CMK (cell line): Measurements from ENCODE around the gene GOLGA6L10.
"Not testable (repeated sequence)": the region's sequence is repeated elsewhere in the genome, so short reads cannot be mapped to it uniquely, and the experiment has no call there.

Experiments used
- DNase-seq: peaks from one replicate; pipeline ENCODE4 v3.0.0-alpha.2; 2010; ENCODE audit warnings: low read depth

Gene GOLGA6L10, protein sequence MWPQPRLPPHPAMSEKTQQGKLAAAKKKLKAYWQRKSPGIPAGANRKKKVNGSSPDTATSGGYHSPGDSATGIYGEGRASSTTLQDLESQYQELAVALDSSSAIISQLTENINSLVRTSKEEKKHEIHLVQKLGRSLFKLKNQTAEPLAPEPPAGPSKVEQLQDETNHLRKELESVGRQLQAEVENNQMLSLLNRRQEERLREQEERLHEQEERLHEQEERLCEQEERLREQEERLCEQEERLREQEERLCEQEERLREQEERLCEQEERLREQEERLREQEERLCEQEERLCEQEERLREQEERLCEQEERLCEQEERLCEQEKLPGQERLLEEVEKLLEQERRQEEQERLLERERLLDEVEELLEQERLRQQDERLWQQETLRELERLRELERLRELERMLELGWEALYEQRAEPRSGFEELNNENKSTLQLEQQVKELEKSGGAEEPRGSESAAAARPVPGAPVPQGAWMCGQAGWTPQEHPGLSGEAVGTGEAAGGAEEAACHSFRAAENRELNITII

DNA sequence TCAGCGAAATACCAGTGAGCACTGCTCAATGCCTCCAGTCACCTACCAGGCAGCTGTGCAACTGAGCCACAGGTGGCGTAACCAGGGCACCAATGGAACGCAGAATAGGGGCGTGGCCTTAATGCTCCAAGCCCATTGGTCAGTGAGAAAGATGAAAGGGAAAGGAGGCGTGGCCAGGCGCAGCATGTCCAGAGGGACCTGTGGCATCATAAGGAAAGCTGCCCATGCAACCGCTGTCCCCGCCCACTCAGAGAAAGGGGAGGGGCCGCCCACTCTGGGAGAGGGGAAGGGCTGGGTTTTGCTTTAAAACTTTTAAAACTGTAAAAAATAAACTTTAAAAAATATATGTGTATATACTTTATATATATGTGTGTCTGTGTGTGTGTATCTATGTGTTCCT, at the start of gene GOLGA6L10:
Gene GOLGA6L10 (minus strand): TSS at position 101 of the 400 bp plus-strand sequence. CDS start 100 bp downstream, at position 1.
- not testable (repeated sequence) for DNase-seq

DNA sequence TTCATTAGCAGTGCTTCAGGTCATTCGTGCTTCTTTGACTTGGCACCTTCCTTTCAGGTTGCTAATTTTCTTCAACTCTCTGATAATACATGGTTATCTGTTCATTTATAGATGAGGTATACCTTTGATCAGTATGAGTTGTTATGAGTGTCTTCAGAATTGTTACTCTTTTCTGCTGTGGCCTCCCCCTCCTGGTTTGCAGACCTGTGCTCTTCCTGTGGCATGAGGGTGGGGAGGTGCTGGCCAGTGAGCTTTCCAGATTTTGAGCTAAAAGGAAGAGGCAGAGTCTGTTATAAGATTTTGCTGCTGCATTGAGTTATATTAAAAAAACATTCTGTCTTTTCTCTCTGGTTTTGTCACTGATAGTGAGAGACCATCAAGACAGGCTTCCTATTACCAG, 49.5 kb upstream of the GOLGA6L10 start:
- no peak for DNase-seq

- no peak for DNase-seq
Measured at GRCh38 chr15:82397817-82398216, 48.5 kb upstream of the GOLGA6L10 start.

DNA sequence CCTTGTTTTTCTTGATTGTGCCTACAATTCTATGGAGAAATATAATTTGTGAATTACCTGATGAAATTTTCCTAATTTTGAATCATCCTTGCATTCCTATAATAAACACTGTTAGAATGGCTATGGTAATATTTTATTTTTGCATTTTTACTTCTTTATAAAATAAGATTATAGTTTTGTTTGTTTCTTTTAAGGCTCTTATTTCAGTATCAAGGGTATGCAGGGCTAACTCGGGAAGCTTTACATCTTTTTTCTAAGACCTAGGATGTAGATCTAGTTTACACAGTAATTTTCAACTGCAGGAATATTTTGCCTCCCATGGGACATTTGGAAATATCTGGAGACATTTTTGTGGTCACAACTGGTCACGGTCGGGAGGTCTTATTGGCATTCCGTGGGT, 46.5 kb upstream of the GOLGA6L10 start:
- not testable (repeated sequence) for DNase-seq

- no peak for DNase-seq
Measured at GRCh38 chr15:82393671-82394070, 44.4 kb upstream of the GOLGA6L10 start.

DNA sequence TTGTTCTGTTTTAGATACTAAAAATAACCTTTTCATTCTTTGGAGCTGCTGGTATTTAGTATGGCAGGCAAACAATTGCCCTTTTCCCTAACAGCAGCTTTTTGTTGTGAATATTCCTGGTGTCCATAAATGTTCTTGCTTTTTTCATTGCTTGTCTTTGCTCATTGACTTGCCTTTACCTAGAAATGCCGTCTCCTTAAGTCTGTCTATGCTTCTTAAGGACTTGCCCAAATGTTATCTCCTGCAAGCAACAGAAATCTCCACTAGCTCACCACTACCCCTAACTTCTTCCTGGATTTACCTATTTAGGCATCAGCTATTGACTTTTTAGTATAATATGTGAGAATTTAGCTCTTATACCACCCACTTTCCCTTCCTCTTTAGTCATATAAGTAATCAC, 42.8 kb upstream of the GOLGA6L10 start:
- DNase-seq: not testable (repeated sequence)

DNA sequence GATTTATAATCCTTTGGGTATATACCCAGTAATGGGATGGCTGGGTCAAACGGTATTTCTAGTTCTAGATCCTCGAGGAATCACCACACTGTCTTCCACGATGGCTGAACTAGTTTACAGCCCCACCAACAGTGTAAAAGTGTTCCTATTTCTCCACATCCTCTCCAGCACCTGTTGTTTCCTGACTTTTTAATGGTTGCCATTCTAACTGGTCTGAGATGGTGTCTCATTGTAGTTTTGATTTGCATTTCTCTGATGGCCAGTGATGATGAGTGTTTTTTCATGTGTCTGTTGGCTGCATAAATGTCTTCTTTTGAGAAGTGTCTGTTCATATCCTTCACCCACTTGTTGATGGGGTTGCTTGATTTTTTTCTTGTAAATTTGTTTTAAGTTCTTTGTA, 40.9 kb upstream of the GOLGA6L10 start:
- not testable (repeated sequence) for DNase-seq

DNA sequence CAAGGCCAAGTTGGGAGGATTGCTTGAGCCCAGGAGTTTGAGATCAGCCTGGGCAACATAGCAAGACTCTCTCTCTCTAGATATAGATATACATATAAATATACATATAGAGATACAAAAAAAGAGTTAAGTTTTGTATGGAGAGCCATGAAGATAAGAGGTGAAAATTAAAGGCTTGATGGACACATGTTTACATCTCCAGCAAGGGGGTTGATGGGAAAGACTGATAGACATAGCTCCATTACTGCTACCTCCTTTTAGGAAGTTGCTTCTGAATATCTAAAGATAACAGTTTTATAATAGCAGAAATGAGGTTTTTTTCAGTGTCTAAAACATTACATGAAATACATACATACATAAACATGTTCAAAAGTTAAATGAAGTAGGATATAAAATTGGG, 37.9 kb upstream of the GOLGA6L10 start:
- DNase-seq: not testable (repeated sequence)

DNA sequence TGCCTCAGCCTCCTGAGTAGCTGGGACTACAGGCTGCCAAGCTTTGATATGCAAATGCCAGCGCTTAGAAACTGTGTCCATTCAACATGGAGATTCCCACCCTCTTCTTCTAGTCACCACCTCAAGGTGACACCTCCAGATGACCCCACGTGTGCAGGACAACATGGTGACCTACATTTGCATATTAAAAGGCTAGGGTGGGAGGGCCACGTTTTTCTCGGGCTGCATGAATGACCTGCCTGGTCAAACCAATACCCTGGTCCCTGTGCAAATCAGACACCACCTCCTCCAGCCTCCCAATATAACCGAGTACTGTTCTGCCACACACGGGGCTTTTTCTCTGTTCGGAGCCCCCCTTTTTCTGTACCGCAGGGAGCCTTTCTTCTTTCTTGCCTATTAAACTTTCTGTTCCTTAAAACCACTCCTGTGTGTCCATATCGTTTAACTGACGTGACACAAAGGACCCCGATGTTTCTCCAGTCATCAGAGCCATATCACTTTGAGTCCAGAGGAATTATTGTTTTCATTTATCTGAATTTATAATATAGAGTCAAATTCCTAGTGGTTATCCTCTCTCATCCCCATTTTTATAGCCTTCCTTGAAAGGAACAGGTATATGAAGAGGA, 32.2 kb upstream of the GOLGA6L10 start:
- not testable (repeated sequence) for DNase-seq

- DNase-seq: not testable (repeated sequence)
Measured at GRCh38 chr15:82379552-82379951, 30.3 kb upstream of the GOLGA6L10 start.

GRCh38 chr15:82373661-82374060, 24.4 kb upstream of the GOLGA6L10 start:
- DNase-seq: not testable (repeated sequence)

- no peak for DNase-seq
Measured at GRCh38 chr15:82371656-82372055, 22.4 kb upstream of the GOLGA6L10 start.

GRCh38 chr15:82367790-82368189, 18.5 kb upstream of the GOLGA6L10 start:
- DNase-seq: not testable (repeated sequence)

GRCh38 chr15:82365692-82366323, 16.5 kb upstream of the GOLGA6L10 start:
- DNase-seq: not testable (repeated sequence)

GRCh38 chr15:82364548-82364947, 15.3 kb upstream of the GOLGA6L10 start:
- DNase-seq: not testable (repeated sequence)

DNA sequence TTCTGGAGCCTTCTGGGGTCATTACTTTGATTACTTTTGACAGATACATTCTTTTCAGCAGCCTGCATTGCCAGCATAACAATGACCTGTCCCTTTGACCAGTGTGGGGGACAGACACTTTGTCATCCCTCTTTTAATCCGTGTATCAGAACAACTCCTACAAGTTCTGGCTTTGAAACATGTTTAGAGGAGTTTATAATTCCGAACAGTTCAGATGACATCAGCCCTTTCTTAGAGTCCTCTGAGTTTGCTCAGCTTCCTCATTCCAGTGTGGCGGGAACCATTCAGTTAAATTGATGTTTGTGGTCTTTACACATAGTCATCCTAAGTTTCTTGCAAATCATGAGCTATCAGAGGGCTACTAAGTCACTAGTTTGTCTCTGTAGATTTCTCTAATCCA, 13.5 kb upstream of the GOLGA6L10 start:
- DNase-seq: not testable (repeated sequence)

DNA sequence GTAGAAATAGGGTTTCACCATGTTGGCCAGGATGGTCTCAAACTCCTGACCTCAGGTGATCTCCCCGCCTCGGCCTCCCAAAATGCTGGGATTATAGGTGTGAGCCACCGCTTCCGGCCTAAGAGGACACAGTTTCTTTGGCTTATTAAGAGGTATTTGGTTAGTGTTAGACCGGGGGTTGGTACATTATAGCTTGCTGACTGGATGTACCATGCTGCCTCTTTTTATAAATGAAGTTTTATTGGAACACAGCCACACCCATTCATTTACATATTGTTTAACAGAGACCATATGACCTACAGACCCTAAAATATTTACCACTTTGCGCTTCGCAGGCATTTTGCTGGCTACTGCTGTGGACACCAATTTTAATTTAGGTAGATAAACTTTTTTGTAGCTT, 11.3 kb upstream of the GOLGA6L10 start:
- not testable (repeated sequence) for DNase-seq

- not testable (repeated sequence) for DNase-seq
Measured at GRCh38 chr15:82355055-82355454, 5.8 kb upstream of the GOLGA6L10 start.

DNA sequence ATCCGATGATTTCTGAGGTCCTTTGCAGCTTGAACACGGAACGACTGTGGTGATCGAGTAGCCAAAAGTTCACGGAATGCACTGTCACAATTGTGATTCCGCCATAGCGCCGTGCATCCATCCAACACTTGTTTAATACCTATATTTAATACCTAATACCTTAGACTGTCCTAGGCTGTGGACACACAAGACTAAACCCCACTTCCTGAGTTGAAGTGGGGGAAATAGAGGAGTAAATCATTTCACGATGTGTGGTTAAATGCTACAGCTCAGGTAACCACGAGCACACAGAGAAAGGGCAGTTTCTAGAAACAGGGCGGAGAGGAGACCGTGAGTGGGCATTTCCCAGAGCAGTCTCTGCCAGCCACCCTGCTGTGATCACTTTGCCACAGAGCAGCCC, 5.3 kb upstream of the GOLGA6L10 start:
- not testable (repeated sequence) for DNase-seq

- DNase-seq: not testable (repeated sequence)
Measured at GRCh38 chr15:82347645-82348044, 1.6 kb downstream of the GOLGA6L10 start.

GRCh38 chr15:82345176-82345575, 4.1 kb downstream of the GOLGA6L10 start:
- DNase-seq: not testable (repeated sequence)

DNA sequence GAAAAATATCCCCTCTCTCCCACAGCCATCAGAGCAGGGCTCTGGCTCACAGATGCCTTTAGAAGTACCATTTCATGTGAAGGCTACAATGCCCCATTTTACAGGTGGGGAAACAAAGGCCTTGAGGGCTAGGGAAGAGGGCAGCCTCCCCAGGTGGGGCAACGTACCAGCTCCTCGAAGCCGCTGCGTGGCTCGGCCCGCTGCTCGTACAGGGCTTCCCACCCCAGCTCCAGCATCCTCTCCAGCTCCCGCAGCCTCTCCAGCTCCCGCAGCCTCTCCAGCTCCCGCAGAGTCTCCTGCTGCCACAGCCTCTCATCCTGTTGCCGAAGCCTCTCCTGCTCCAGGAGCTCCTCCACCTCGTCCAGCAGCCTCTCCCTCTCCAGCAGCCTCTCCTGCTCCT, 4.9 kb downstream of the GOLGA6L10 start:
- DNase-seq: not testable (repeated sequence)
